ENCODE data around the gene NAA15. TPM values are rescaled to one million over a fixed set of nuclear protein-coding genes. Genes with fewer than 3 reads are reported as not detected.

NAA15 gene
- total and polyA plus RNA-seq, 2 donors (not counting 3 experiments of a cell fraction or from before 2014, with no cell fraction given), result 4.5 to 67.9 TPM

DNA sequence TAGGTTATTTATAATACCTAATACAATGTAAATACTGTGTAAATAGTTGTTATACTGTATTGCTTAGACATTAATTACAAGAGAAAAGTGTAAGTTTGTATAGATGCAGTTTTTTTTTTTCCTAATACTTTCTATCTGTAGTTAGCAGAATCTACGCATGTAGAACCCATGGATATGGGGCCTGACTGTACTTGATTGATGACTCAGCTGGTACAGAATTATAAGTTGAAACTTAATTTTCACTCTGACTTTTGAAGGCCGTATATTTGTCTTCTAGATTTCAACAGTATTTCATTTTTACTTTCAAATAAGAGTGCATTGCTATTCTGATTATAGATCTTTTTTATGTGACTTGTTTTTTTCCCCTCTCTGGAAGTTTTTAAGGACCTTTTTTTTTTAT is 31.7 kb downstream of the NAA15 start:
- H4K20me1 ChIP-seq (replicated peaks; ENCODE audit: control insufficient read depth, extremely low read depth, insufficient read depth, low read length), result peaks cover 2% of the 10 kb centered on the region
- H3K27me3 ChIP-seq (ENCODE audit: control insufficient read depth in 2 of 2, insufficient read depth in 2 of 2, low read length in 2 of 2), result no peaks in the 10 kb centered on the region
- ChIA-PET CTCF (no interaction called here), POLR2A (no interaction called here)
- H3K36me3 ChIP-seq (ENCODE audit: control insufficient read depth in 2 of 2, extremely low read depth in 1 of 2, insufficient read depth in 2 of 2, low read length in 2 of 2), result peaks cover 0 to 2% of the 10 kb centered on the region in 2 experiments
- no TSS peak for BruUV-seq (replicated peaks)
- TF ChIP-seq GATA2 (IDR thresholded peaks at IDR 0.05; ENCODE audit: insufficient read depth, insufficient read length, low read depth, low read length) (no peak), POLR2A (IDR thresholded peaks at IDR 0.05; ENCODE audit: low read depth, low read length) (no peak), POLR2AphosphoS5 (IDR thresholded peaks at IDR 0.05; ENCODE audit: insufficient read depth, low read depth, low read length) (no peak), FOS (IDR thresholded peaks at IDR 0.05; ENCODE audit: borderline replicate concordance, insufficient read depth, low read length) (no peak), JUN (IDR thresholded peaks at IDR 0.05; ENCODE audit: borderline replicate concordance, insufficient read depth, insufficient read length, low read depth) (no peak), EZH2 (IDR thresholded peaks at IDR 0.05; ENCODE audit: borderline replicate concordance, low read depth, low read length, severe bottlenecking) (no peak), MYC (IDR thresholded peaks at IDR 0.05; ENCODE audit: low read depth, low read length) (no peak)
- TF ChIP-seq, protein P1, sequence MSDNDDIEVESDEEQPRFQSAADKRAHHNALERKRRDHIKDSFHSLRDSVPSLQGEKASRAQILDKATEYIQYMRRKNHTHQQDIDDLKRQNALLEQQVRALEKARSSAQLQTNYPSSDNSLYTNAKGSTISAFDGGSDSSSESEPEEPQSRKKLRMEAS (IDR thresholded peaks at IDR 0.05; ENCODE audit: insufficient read depth, insufficient read length), result no peak
- TF ChIP-seq, protein P2, sequence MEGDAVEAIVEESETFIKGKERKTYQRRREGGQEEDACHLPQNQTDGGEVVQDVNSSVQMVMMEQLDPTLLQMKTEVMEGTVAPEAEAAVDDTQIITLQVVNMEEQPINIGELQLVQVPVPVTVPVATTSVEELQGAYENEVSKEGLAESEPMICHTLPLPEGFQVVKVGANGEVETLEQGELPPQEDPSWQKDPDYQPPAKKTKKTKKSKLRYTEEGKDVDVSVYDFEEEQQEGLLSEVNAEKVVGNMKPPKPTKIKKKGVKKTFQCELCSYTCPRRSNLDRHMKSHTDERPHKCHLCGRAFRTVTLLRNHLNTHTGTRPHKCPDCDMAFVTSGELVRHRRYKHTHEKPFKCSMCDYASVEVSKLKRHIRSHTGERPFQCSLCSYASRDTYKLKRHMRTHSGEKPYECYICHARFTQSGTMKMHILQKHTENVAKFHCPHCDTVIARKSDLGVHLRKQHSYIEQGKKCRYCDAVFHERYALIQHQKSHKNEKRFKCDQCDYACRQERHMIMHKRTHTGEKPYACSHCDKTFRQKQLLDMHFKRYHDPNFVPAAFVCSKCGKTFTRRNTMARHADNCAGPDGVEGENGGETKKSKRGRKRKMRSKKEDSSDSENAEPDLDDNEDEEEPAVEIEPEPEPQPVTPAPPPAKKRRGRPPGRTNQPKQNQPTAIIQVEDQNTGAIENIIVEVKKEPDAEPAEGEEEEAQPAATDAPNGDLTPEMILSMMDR (IDR thresholded peaks at IDR 0.05; ENCODE audit: extremely low read depth in 1 of 2, insufficient read depth in 1 of 2, low read depth in 1 of 2, low read length in 2 of 2), result no peak
- no peaks in the 10 kb centered on the region for H3K9me3 ChIP-seq (replicated peaks; ENCODE audit: control insufficient read depth, insufficient read depth, low read length)
- no peak overlapping the region for H3K9ac ChIP-seq (replicated peaks; ENCODE audit: extremely low read depth, insufficient read depth, low read length)
- intact Hi-C loops (cut with micrococcal nuclease) (no loop called here), dilution Hi-C loops (cut with MboI; ENCODE audit: extremely low pct_ligation_motif_present, low sequenced_read_pairs) (no loop called here)
- DNase-seq (ENCODE audit: low read depth, low spot score) (no peak), FAIRE-seq (no peak)
- H3K4me2 ChIP-seq (ENCODE audit: insufficient read depth, low read length), result no peak overlapping the region
- H2AFZ ChIP-seq (ENCODE audit: low read depth, low read length), result no peak overlapping the region
- no peak overlapping the region for H3K27ac ChIP-seq (ENCODE audit: insufficient read depth, low read depth, low read length)
- H3K9me1 ChIP-seq (replicated peaks; ENCODE audit: control insufficient read depth, extremely low read depth, insufficient read depth, low read length), result no peaks in the 10 kb centered on the region
- H3K4me1 ChIP-seq (ENCODE audit: control insufficient read depth, extremely low read depth, insufficient read depth, low read length), result no peaks in the 10 kb centered on the region
- no peak overlapping the region for H3K4me3 ChIP-seq (replicated peaks in 1 of 3; ENCODE audit: insufficient read depth in 1 of 3, low read depth in 1 of 3, low read length in 3 of 3)
- H3K79me2 ChIP-seq (ENCODE audit: control insufficient read depth, insufficient read depth, low read length), result peaks cover 79% of the 10 kb centered on the region

Data from endothelial cell of umbilical vein (primary cell).